ENCODE measurements around the gene GHR. TPM values are rescaled to one million over a fixed set of nuclear protein-coding genes. Genes with fewer than 3 reads are reported as not detected.
"Not testable (repeated sequence)": the region's sequence is repeated elsewhere in the genome, so short reads cannot be mapped to it uniquely, and the experiment has no call there.

The GHR gene
- total RNA-seq, 1 donor from 2014 or later, result 1.6 TPM

DNA sequence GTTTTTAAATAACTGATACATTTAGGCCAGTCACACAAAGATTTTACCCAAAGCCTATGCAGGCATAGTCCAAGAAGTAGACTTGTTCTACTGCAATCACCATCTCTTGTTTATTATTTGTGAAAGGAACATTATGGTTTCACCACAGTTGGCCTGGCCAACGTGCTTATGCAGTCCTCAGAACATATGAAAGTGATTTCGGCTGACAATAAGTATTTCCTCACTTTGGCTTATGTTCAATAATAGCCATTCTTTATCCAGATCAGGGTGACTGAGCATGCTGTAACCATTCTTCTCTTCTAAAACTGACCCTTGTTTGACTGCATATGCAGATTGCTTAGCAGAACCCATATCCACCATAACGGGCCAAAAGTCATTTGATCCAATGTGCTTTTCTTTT, 256.8 kb downstream of the GHR start:
- no peak for FAIRE-seq
- no peak for DNase-seq (ENCODE audit: low spot score in 2 of 2)

DNA sequence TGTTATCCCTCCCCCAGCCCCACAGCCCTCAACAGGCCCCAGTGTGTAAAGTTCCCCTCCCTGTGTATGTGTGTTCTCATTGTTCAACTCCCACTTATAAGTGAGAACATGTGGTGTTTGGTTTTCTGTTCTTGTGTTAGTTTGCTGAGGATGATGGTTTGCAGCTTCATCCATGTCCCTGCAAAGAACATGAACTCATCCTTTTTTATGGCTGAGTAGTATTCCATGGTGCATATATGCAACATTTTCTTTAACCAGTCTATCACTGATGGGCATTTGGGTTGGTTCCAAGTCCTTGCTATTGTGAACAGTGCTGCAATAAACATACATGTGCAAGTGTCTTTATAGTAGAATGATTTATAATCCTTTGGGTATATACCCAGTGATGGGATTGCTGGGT, 261.8 kb downstream of the GHR start:
- not testable (repeated sequence) for DNase-seq (ENCODE audit: low spot score in 2 of 2); FAIRE-seq

DNA sequence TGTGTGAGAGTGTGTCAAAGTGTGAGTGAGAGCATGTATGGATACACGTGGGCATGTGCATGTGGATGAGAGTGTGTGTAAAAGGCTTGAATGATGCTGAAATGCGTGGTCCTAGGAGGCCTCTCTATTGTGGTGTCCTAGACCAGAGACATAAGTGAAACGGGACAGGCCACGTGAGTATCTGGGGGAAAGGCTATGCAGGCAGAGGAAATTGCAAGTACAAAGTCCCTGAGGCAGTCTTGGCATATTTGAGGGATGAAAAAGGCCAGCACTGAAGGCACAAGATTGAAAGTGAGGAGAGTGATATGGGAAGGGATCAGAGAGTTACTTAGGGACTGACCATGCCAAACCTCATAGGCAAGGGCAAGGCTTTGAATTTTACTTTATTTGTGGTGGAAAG, 266.2 kb downstream of the GHR start:
- DNase-seq (ENCODE audit: low spot score in 2 of 2) (no peak), FAIRE-seq (no peak)

DNA sequence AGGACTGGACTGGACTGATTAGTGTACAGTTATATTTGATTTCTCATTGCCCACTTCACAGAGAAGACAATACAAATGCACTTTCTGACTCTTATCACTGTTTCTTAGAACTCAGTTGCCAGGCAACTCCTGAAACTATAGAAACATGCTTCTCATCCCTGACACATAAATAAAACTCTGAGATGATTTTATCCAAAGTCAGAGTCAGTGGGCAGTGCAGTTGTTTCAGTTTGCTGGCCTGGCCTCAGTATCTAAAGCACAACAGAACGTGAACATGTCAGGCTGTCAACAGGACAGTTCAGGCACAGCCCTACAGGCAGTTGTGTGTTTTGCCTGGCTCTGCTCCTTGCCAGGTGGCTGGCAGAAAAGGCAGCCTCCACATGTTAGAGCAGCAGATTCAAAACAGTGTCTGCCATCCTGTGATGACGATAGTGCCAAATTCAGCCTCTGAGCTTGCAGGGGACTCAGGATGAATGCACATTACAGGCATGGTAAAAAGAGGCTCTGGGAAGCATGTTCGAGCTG, 268.2 kb downstream of the GHR start:
- no peak for FAIRE-seq
- DNase-seq (ENCODE audit: low spot score in 2 of 2), result no peak

DNA sequence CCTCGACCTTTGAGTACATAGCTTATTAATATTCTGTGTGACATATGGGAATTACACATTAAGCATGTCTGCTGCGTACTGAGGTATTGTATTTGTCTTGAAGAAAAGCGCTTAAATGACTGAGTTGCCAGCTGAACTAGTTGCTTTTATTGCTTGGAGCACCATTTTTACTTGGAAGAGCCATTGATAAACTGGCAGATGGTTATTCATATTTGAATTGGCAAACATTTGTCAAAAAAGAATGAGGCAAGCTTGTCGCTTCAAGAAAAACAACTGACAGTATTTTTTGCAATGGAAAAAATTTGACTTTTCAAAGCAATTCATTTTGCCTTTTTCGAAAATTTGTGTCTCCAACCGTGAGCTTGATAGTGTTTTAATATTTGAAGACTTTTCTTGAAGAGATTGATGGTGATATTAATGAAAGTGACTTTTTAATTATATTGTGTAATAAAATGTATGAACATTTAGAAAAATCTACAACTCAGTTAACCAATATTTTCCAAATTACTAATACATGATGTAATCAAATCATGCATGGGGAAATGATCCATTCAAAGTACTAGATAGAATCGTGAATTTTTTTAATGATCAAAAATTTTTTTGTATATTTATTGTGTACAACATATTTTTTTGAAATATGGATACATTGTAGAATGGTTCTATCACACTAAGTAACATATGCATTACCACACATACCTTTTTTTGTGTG, 278.3 kb downstream of the GHR start:
- no peak for DNase-seq (ENCODE audit: low spot score in 2 of 2)

DNA sequence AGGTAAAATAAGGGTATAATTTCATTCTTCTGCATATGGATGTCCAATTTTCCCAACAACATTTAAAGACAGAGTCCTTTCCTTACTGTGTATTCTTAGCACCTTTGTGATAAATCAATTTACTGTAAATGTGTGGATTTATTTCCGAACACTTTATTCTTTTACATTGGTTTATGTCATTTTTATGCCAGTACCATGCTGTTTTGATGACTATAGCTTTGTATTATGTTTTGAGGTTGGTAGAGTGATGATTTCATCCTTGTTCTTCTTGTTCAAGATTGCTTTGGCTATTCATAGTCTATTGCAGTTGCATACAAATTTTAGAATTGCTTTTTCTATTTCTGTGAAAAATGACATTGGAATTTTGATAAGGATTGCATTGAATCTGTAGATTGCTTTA, 280.0 kb downstream of the GHR start:
- no peak for FAIRE-seq
- no peak for DNase-seq (ENCODE audit: low spot score in 2 of 2)

More for the DNA sequence above, 278.3 kb downstream of the GHR start:
- peak; percentile 52 for FAIRE-seq

DNA sequence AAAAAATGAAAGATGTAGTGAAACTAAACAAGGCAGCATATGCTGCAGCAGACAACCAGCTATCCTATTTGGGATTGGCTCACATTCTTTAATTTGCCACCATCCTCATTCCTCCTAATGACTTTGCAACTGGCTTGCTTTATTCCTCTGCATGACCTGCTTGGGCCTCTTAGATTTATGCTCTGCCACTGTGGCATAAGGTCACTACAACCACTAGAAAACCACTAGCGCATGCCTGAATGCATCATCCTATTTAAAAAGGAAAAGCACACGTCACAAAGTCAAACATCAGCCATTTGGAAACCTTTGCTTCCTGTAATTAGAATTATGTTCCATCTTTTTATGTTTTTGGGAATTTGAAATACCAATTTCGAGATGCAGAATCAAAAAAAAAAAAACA, 292.5 kb downstream of the GHR start:
- DNase-seq (ENCODE audit: low spot score in 2 of 2), result no peak

DNA sequence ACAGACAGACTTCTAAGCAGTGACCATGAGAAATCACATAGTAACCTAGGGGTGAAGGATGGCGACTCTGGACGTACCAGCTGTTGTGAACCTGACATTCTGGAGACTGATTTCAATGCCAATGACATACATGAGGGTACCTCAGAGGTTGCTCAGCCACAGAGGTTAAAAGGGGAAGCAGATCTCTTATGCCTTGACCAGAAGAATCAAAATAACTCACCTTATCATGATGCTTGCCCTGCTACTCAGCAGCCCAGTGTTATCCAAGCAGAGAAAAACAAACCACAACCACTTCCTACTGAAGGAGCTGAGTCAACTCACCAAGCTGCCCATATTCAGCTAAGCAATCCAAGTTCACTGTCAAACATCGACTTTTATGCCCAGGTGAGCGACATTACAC, 295.4 kb downstream of the GHR start:
- FAIRE-seq, result no peak
- no peak for DNase-seq (ENCODE audit: low spot score in 2 of 2)

More for the DNA sequence above, 292.5 kb downstream of the GHR start:
- no peak for FAIRE-seq

DNA sequence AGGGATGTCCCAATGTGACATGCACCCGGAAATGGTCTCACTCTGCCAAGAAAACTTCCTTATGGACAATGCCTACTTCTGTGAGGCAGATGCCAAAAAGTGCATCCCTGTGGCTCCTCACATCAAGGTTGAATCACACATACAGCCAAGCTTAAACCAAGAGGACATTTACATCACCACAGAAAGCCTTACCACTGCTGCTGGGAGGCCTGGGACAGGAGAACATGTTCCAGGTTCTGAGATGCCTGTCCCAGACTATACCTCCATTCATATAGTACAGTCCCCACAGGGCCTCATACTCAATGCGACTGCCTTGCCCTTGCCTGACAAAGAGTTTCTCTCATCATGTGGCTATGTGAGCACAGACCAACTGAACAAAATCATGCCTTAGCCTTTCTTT, 295.8 kb downstream of the GHR start:
- FAIRE-seq (no peak), DNase-seq (ENCODE audit: low spot score in 2 of 2) (no peak)

DNA sequence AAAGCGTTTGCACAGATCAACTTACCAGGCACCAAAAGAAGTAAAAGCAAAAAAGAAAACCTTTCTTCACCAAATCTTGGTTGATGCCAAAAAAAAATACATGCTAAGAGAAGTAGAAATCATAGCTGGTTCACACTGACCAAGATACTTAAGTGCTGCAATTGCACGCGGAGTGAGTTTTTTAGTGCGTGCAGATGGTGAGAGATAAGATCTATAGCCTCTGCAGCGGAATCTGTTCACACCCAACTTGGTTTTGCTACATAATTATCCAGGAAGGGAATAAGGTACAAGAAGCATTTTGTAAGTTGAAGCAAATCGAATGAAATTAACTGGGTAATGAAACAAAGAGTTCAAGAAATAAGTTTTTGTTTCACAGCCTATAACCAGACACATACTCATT, 297.0 kb downstream of the GHR start:
- no peak for FAIRE-seq
- no peak for DNase-seq (ENCODE audit: low spot score in 2 of 2)

DNA sequence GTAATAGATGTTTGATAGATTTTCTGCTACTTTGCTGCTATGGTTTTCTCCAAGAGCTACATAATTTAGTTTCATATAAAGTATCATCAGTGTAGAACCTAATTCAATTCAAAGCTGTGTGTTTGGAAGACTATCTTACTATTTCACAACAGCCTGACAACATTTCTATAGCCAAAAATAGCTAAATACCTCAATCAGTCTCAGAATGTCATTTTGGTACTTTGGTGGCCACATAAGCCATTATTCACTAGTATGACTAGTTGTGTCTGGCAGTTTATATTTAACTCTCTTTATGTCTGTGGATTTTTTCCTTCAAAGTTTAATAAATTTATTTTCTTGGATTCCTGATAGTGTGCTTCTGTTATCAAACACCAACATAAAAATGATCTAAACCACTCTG, 298.2 kb downstream of the GHR start:
- FAIRE-seq, result no peak
- DNase-seq (ENCODE audit: low spot score in 2 of 2), result no peak

DNA sequence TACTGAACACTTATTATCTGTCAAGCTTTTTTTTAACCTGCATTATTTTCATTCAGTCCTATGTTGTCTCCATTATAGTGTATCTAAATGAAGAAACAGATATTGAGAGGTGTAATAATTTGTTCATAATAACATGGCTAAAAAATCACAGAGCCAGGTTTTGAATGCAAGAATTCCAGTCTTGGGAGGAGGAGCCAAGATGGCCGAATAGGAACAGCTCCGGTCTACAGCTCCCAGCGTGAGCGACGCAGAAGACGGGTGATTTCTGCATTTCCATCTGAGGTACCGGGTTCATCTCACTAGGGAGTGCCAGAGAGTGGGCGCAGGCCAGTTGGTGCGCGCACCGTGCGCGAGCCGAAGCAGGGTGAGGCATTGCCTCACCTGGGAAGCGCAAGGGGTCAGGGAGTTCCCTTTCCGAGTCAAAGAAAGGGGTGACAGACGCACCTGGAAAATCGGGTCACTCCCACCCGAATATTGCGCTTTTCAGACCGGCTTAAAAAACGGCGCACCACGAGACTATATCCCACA, 311.4 kb downstream of the GHR start:
- DNase-seq (ENCODE audit: low spot score in 2 of 2); FAIRE-seq: not testable (repeated sequence)

DNA sequence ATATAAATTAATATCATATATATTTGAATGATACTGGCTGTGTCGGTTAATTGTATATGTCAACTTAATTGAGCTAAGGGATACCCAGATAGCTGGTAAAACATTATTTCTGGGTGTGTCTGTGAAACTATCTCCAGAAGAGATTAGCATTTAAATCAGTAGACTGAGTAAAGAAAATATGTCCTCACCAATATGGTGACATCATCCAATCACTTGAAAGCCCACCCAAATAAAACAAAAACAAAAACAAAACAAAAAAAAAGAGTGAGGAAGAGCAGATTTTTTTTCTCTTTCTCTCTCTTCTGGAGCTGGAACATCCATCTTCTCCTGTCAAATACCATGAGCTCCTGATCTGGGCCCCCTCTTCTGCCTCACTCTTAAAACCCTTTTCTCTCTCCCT, 317.7 kb downstream of the GHR start:
- FAIRE-seq (no peak), DNase-seq (ENCODE audit: low spot score in 2 of 2) (no peak)

DNA sequence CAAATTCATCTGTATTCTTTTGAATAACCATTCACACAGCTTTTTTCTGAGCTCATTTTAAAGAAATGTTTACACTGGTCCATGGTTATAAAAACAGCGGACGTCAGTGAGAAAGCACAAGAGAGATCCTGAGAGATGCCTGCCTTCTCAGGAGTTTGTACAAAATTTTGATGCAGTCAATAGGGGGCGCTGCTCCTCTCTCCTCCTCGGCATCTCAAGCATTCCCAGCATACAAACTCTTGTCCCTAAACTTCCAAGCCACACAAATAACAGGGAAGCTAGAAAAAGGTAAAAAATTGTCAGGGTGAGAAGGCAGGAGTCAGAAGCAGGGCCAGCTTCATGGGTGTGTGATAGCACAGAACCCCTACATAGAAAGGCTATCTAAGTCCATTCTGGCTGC, 322.2 kb downstream of the GHR start:
- DNase-seq (ENCODE audit: low spot score in 2 of 2) (no peak), FAIRE-seq (no peak)

DNA sequence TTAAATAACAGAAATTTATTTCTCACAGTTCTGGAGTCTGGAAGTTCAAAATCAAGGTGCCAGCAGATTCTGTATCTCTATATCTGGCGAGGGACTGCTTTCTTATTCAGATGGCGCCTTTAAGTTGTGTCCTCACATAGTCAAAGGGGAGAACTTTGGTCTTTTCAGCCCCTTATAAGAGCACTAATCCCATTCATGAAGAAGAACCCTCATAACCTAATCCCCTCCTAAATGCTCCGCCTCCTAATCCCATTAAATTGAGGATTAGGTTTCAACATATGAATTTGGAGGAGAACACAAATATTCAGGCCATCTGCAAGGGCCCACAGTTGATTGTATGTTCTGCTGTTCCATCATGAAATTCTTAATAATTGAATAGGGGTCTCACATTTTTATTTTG, 322.6 kb downstream of the GHR start:
- DNase-seq (ENCODE audit: low spot score in 2 of 2), result no peak
- FAIRE-seq, result no peak

DNA sequence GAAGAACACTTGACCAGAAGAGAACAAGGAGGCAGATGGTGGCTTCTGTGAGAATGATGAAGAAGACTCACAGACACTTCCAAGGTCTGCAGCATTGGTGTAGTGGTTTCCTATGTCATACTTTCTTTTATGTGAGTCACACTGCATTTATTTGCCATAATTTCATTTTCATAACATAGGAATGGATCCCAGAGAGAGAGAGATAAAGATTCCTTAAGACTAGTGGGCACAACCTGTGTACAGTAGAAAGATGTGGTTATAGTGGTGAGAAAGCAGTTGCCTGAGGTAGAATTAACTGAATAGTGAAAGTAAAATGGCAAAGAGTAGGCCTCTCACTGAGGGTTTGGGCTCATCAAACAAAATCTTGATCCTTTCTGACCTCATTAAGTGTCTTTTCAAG, 325.8 kb downstream of the GHR start:
- DNase-seq (ENCODE audit: low spot score in 2 of 2) (no peak), FAIRE-seq (no peak)

DNA sequence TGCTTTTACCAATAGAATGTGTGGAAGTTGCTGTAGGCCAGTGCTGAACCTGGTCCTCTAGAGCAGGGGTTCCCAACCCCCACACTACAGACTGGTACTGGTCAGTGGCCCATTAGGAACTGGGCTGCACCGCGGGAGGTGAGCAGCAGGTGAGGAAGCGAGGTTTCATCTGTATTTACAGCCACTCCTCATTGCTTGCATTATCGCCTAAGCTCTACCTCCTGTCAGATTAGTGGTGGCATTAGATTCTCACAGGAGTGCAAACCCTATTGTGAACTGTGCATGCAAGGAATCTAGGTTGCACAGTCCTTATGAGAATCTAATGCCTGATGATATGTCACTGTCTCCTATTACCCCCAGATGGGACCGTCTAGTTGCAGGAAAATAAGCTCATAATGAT, 327.3 kb downstream of the GHR start:
- no peak for DNase-seq (ENCODE audit: low spot score in 2 of 2)
- FAIRE-seq, result no peak

DNA sequence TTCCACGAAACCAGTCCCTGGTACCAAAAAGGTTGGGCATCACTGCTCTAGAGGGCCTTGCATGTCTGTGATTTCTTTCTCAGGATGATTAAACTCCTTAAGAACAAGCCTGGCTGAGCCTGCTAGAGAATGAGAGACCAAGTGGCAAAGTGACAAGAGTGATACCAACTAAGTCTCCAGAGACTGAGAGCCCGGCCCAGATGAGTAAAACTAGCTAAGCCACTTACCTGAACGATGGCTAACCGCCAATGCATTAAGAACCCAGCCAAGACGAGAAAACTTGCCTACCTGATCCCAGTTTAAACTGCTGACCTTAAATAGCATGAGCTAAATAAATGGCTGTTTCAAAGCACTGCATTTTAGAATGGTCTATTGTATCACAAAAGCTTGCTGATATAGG, 327.8 kb downstream of the GHR start:
- DNase-seq (ENCODE audit: low spot score in 2 of 2) (no peak), FAIRE-seq (no peak)

DNA sequence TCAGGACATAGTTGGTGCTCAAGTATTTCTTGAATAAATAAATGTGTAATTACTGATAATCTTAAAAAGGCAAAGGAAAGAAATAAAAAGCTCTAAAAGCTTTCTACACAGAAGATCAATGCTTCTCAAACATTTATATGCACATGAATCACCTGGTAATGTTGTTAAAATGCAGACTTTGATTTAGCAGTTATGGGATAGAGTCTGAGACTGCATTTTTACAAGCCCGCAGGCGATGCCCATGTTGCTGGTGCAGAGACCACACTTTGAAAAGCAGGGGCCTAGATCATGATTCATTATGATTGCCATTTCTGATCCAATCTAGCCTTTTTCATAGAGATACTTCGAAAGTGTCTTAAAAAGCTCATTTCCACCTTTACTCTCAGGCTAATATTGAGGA, 329.9 kb downstream of the GHR start:
- DNase-seq (ENCODE audit: low spot score in 2 of 2), result no peak

DNA sequence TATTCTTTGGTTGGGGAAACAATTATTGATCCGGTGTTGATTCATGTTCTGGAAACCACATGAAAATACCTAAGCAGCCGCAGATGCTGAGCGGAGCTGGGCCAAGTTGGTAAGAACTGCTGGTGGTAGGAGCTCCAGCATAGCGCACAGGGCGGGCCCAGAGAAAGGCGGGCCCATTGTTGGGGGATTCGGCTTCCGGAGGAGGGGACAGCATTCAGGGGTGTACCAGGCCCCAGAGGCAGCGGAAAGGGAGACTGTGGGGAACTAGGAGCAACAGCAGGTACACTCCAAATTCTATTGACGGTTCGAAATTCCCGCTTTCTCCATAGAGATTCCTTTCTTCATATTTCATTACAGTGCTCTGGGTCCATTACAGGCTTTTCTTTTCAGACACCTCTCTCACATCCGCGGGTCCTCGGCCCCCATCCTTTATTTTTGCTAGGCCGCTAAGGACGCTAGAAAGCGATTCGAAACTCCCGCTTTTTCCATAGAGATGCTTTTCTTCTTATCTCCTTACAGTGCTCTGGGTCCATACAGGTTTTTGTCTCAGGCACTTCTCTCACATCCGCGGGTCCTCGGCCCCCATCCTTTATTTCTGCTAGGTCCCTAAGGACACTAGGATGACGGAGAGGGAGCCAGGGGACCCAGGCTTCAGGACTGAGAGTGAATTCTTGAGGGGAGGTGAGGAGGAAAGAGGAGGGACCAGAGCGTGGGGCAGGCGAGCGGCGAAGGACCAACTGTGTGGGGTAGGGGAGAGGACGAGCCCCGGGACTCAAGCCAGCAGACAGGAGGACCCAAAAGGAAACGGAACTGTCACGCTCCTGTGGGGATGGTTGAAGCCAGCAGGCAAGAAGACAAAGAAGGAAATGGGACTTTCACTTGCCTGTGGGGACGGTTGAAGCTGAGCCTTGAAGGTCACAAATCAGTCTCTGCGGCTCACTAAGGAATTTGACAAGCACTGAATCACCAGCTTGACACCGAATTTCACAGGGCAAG, 333.7 kb downstream of the GHR start, which contains the start of gene CCDC152:
TSS of gene CCDC152 (plus strand) at position 213 of the 996 bp plus-strand sequence. CDS start 2,304 bp downstream, outside the sequence.
- no peak for FAIRE-seq
- no peak for DNase-seq (ENCODE audit: low spot score in 2 of 2)

More for the DNA sequence above, 329.9 kb downstream of the GHR start:
- FAIRE-seq, result no peak

DNA sequence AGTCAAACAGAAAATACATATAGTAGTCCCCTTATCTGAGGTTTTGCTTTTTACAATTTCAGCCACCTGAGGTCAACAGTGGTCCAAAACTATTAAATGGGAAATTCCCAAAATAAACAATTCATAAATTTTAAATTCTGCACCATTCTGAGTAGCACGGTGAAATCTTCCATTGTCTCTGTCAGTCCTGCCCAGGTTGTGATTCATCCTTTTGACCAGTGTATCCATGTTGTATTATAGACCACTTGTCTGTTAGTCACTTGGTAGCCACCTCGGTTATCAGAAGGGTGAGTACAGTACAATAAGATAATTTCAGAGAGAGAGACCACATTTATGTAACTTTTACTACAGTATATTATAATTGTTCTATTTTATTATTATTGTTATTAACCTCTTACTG, 336.2 kb downstream of the GHR start:
- no peak for DNase-seq (ENCODE audit: low spot score in 2 of 2)
- no peak for FAIRE-seq
